Measurements from ENCODE around the gene CPEB1. TPM values are rescaled to one million over a fixed set of nuclear protein-coding genes. Genes with fewer than 3 reads are reported as not detected.

Gene CPEB1
- total RNA-seq, 1 donor from 2014 or later: 1.6 TPM

DNA sequence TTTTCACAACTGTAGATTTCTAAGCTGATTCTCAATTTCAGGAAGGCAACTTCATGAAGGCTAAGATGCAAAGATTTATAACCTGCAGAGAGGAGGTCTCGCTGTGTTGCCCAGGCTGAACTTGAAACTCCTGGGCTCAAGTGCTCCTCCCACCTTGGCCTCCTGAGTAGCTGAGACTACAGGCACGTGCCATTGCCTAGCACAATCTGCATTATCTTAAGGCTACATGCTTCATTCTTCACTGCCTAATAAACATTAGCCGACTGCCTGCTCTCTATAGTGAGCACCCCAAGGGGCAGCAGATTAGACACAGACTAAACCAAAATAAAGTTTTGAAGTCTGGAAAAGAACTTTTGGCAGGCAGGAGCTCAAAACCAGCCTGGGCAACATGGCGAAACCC, 17.1 kb downstream of the CPEB1 start:
- H3K4me3 Mint-ChIP-seq: no peak overlapping the region

DNA sequence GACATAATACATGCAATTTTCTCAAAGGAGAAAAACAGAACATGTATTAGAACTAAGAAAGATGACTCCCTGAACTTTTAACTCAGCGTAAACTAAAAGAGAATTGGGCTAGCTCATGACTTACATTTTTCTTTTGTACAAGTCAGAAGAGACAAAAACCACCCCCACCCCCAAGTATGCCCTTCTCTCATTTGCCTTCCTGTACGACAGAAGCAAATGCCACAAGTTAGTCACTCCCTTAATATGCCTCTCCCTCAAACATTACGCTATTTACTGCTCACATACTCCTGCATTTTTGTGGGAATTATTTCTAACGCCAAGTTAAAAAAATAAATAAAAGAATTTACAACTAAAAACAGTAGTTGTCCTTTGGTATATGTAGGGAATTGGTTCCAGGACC, 22.0 kb downstream of the CPEB1 start:
- H3K4me1 Mint-ChIP-seq (ENCODE audit: unreplicated experiment): no peaks in the 10 kb centered on the region
- H3K9me3 Mint-ChIP-seq: no peaks in the 10 kb centered on the region
- peaks cover 7% of the 10 kb centered on the region for H3K27me3 Mint-ChIP-seq
- no peaks in the 10 kb centered on the region for H3K36me3 Mint-ChIP-seq
- TF ChIP-seq, protein P1, sequence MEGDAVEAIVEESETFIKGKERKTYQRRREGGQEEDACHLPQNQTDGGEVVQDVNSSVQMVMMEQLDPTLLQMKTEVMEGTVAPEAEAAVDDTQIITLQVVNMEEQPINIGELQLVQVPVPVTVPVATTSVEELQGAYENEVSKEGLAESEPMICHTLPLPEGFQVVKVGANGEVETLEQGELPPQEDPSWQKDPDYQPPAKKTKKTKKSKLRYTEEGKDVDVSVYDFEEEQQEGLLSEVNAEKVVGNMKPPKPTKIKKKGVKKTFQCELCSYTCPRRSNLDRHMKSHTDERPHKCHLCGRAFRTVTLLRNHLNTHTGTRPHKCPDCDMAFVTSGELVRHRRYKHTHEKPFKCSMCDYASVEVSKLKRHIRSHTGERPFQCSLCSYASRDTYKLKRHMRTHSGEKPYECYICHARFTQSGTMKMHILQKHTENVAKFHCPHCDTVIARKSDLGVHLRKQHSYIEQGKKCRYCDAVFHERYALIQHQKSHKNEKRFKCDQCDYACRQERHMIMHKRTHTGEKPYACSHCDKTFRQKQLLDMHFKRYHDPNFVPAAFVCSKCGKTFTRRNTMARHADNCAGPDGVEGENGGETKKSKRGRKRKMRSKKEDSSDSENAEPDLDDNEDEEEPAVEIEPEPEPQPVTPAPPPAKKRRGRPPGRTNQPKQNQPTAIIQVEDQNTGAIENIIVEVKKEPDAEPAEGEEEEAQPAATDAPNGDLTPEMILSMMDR (conservative IDR thresholded peaks at IDR 0.05): no peak
- DNase-seq (ENCODE audit: extremely low spot score, unreplicated experiment): no peak
- H3K27ac Mint-ChIP-seq: no peak overlapping the region
- no peak overlapping the region for H3K4me3 Mint-ChIP-seq

More for the DNA sequence above, 17.1 kb downstream of the CPEB1 start:
- peaks cover 29% of the 10 kb centered on the region for H3K27me3 Mint-ChIP-seq
- TF ChIP-seq, protein P1 (conservative IDR thresholded peaks at IDR 0.05): no peak
- no peak overlapping the region for H3K27ac Mint-ChIP-seq
- no peaks in the 10 kb centered on the region for H3K36me3 Mint-ChIP-seq
- no peak for DNase-seq (ENCODE audit: extremely low spot score, unreplicated experiment)
- no peaks in the 10 kb centered on the region for H3K4me1 Mint-ChIP-seq (ENCODE audit: unreplicated experiment)
- H3K9me3 Mint-ChIP-seq: no peaks in the 10 kb centered on the region

DNA sequence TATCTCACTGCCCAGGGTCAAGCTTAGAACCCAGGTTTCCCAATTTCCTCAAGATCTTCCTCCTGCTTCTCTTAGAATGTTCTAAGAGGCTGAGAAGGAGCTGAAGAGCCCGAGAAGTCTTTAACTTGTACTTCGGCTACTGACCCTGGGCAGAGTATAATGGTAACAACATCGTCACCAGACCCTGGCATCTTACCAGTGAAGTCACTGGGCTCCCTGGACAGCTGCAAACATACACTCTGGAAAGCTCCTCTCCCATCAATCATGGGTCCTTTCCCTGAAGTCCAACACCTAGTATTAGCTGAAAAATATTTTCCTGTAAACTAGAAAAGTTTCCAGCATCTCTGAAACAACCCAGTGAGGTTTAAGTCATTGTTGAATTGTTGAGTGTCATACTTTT, 22.7 kb downstream of the CPEB1 start:
- no peaks in the 10 kb centered on the region for H3K4me1 Mint-ChIP-seq (ENCODE audit: unreplicated experiment)
- H3K4me3 Mint-ChIP-seq: no peak overlapping the region
- no peak for DNase-seq (ENCODE audit: extremely low spot score, unreplicated experiment)
- H3K27me3 Mint-ChIP-seq: peaks cover 12% of the 10 kb centered on the region
- no peaks in the 10 kb centered on the region for H3K9me3 Mint-ChIP-seq
- no peaks in the 10 kb centered on the region for H3K36me3 Mint-ChIP-seq
- TF ChIP-seq, protein P1 (conservative IDR thresholded peaks at IDR 0.05): no peak
- H3K27ac Mint-ChIP-seq: no peak overlapping the region

DNA sequence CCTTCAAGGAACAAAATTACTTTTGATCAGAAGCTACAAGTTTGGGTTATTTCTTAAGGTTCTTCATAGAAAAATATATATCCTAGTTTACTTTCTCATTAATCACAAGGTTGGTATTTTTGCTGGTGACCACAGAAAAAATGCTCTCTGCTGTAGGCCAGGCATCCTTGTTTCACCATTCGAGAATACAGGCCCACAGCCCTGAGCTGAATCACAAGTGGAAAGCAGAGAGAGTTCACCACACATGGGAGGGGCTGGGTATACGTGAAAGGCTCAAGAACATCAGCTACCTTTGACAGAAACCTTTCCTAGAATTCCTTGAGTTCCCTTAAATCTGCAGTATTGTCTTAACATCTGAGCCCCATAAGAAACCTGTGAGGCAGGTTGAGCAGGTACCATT, 23.2 kb downstream of the CPEB1 start:
- Mint-ChIP-seq H3K36me3 (no peaks in the 10 kb centered on the region), H3K4me3 (no peak overlapping the region), H3K4me1 (ENCODE audit: unreplicated experiment) (no peaks in the 10 kb centered on the region), H3K9me3 (no peaks in the 10 kb centered on the region), H3K27ac (no peak overlapping the region), H3K27me3 (peaks cover 12% of the 10 kb centered on the region)
- DNase-seq (ENCODE audit: extremely low spot score, unreplicated experiment): no peak
- TF ChIP-seq, protein P1 (conservative IDR thresholded peaks at IDR 0.05): no peak

DNA sequence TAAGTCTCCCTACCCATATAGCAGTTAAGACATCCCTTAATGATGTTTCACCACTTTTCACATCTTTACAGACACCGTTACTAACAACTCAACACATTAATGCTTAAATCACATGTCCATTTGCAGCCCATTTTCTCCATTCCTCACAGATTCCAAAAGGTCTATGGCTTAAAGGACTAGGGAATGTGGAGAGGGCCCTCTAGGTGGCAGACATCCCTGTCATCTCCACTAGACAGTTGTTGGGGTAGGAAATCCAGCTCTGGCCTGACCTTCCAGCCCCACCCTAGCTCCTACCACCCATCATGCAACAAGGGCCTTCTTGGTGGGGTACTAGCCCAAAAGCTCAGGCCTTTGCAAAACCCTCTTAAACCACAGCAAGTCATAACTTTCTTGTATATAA, 25.2 kb downstream of the CPEB1 start:
- Mint-ChIP-seq H3K27me3 (peaks cover 18% of the 10 kb centered on the region), H3K36me3 (no peaks in the 10 kb centered on the region), H3K9me3 (no peaks in the 10 kb centered on the region), H3K4me1 (ENCODE audit: unreplicated experiment) (no peaks in the 10 kb centered on the region), H3K27ac (no peak overlapping the region), H3K4me3 (no peak overlapping the region)
- TF ChIP-seq, protein P1 (conservative IDR thresholded peaks at IDR 0.05): peak; percentile 17
- DNase-seq (ENCODE audit: extremely low spot score, unreplicated experiment): no peak

DNA sequence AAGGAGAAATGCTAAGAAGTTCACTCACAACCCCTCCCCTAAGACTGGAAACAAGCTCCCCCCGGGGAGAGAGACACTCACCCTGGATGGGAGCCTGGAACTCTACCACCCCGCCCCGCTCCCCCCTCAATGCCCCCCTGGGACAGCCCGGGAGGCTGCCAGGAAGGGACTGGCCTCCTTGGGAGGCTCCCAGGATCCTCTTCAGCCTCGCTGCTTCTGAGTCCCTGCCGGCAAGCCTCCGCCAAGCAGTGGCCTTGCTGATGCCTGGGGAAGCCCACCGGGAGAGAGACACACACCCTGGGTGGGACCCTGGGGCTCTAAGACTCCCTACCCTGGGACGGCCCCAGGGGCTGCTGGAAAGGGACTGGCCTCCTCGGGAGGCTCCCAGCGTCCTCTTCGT, 33.4 kb downstream of the CPEB1 start:
- Mint-ChIP-seq H3K9me3 (no peaks in the 10 kb centered on the region), H3K27ac (no peak overlapping the region), H3K4me1 (ENCODE audit: unreplicated experiment) (no peaks in the 10 kb centered on the region), H3K27me3 (peaks cover 27% of the 10 kb centered on the region), H3K4me3 (no peak overlapping the region), H3K36me3 (no peaks in the 10 kb centered on the region)
- TF ChIP-seq, protein P1 (conservative IDR thresholded peaks at IDR 0.05): no peak
- no peak for DNase-seq (ENCODE audit: extremely low spot score, unreplicated experiment)

Measured in type B pancreatic cell (in vitro differentiated cells).